Lower leg skin (tissue), 3 donors: ENCODE data around the gene SYP.

Experiments
- CTCF ChIP-seq, 3 donors: fragments of 450-650 bp; IDR thresholded peaks; one replicate each; pipeline ENCODE4 v1.5.1; 2016; ENCODE audit warnings: antibody characterized with exemption in 3 of 3, mild to moderate bottlenecking in 3 of 3, moderate library complexity in 2 of 3
- POLR2A ChIP-seq, 2 donors: fragments of 450-650 bp; IDR thresholded peaks; one replicate each; pipeline ENCODE4 v1.6.1; 2016 to 2017; ENCODE audit warnings: antibody characterized with exemption in 2 of 2, mild to moderate bottlenecking in 1 of 2, moderate library complexity in 1 of 2

- TF ChIP-seq CTCF (IDR thresholded peaks at IDR 0.05), result no peak
- no peak for TF ChIP-seq POLR2A (IDR thresholded peaks at IDR 0.05)
Observed at GRCh38 chrX:49204709-49205108, 4.7 kb upstream of the SYP start.
